Measurements from ENCODE around the gene HSD17B1.
"Not testable (repeated sequence)": the region's sequence is repeated elsewhere in the genome, so short reads cannot be mapped to it uniquely, and the experiment has no call there.

Gene HSD17B1

DNA sequence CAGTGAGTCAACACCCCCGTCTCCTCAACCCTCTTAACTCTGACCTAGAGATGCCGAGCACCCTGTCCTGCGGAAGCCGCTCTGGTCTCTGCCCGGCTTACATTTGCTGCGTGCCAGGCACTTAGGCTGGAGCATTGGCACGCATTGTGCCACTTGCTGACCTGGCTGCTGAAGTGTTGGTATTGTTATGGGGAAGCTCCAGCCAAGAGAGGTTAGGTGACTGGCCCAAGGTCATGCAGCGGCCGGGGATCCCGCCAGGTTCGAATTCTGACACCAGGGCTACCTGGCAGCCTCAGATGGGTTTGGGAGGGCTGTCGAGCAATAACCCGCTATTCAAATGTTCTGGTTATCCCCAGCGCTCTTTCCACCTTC is 5.0 kb upstream of the HSD17B1 start:
- DNase-seq (ENCODE audit: low spot score): no peak

- no peak for DNase-seq (ENCODE audit: low spot score)
Measured at GRCh38 chr17:42548070-42548837, 4.5 kb upstream of the HSD17B1 start.

DNA sequence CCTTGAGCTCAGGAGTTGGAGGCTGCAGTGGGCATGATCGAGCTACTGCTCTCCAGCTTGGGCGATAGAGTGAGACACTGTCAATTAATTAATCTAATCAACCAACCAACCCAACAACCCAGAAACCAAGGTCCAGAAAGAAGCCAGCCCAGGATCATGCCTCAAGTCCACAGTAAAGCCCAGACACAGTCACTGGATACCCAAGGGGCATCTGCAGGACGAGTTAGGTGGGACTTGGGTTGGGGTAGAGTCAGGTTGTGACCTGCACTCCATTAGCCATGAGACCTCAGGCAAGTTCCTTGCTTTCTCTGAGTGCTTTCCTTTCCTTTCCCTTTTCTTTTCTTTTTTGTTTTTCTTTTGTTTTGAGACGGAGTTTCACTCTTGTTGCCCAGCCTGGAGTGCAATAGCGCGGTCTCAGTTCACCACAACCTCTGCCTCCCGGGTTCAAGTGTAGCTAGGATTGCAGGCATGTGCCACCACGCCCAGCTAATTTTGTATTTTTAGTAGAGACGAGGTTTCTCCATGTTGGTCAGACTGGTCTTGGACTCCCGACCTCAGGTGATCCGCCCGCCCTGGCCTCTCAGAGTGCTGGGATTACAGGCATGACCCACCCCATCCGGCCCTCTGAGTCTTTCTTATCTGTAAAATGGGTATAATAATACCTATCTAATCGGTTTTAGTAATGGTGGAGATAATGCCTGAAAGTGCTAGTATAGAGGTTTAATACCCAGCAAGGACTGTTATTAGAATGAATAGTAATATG is 3.5 kb upstream of the HSD17B1 start:
- DNase-seq (ENCODE audit: low spot score): no peak

GRCh38 chr17:42553161-42553818 is 567 bp downstream of the HSD17B1 start:
- DNase-seq (ENCODE audit: low spot score): no peak

GRCh38 chr17:42553866-42554249 is 1.1 kb downstream of the HSD17B1 start:
- no peak for DNase-seq (ENCODE audit: low spot score)

- DNase-seq (ENCODE audit: low spot score): peak; percentile 92
Measured at GRCh38 chr17:42554250-42555121, 1.8 kb downstream of the HSD17B1 start.

GRCh38 chr17:42555122-42555622 is 2.4 kb downstream of the HSD17B1 start:
- DNase-seq (ENCODE audit: low spot score): no peak

DNA sequence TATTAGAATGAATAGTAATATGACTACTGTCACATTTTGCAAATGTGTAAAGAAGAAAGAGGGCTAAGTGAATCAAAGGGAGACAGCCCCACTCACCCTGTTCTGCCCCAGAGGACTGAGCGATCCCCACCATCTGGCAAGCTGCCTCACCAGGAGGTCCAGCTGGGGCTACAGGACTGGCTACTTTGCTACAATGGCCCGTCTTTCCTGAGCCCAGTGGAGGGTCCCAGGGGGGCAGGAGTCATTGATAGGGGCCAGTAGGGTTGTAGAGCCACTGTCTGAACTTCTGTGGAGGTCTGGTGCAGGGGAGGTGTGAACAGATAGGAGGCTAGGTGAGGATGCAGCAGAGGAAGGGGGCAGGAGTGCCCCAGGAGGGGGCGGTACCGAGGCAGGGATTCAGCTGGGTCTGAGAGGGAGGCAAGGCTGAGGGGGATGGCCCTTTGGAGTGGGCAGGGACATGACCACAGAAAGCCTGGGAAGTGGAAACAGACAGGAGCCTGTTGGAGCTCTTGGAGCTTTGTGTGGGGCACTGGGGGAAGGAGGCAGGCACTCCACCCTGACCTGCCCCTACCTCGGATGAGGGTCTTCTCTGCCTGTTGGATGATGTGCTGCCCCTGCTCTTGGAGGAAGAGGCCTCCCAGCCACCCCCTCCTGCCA is 3.4 kb downstream of the HSD17B1 start:
- DNase-seq (ENCODE audit: low spot score): not testable (repeated sequence)

- no peak for DNase-seq (ENCODE audit: low spot score)
Measured at GRCh38 chr17:42559075-42559474, 6.4 kb downstream of the HSD17B1 start.

DNA sequence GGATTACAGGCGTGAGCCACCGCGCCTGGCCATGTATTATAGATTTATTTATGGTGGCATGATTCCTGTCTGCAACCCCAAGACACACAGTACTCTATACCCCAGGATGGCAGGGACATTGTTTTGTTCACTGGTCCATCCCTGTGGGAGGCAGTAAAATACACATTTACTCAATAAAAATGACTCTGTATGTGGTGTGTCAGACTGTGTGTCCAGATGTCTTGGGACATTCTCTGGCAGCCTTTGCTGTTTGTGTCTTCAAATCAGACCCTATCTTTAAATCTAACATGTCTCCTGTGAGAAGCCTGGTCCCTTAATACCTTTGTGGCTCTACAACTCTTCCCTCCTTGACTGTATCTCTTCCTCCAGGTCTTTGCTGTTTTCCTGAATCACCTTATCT is 7.5 kb downstream of the HSD17B1 start:
- DNase-seq (ENCODE audit: low spot score): no peak

- peak; percentile 97 for DNase-seq (ENCODE audit: low spot score)
Measured at GRCh38 chr17:42561897-42562387, 9.2 kb downstream of the HSD17B1 start, which contains the start of gene COASY. Gene COASY, plus strand, starts transcription at chr17:42562148. Its CDS starts 475 bp downstream, at chr17:42562623.

DNA sequence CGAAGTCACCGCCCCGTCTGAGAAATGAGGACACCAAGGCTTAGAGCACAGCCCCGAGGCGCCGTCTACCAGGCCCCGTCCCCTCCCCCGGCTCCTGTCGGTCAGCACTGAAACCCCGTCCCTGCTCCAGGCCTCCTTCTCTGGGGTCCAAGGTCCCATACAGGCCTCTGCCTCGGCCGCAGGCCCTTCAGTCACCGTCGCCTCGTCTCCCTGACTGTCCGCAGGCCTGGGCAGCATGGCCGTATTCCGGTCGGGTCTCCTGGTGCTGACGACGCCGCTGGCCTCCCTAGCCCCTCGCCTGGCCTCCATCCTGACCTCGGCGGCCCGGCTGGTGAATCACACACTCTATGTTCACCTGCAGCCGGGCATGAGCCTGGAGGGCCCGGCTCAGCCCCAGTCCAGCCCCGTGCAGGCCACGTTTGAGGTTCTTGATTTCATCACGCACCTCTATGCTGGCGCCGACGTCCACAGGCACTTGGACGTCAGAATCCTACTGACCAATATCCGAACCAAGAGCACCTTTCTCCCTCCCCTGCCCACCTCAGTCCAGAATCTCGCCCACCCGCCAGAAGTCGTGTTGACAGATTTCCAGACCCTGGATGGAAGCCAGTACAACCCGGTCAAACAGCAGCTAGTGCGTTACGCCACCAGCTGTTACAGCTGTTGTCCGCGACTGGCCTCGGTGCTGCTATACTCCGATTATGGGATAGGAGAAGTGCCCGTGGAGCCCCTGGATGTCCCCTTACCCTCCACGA is 9.8 kb downstream of the HSD17B1 start:
- no peak for DNase-seq (ENCODE audit: low spot score)

DNA sequence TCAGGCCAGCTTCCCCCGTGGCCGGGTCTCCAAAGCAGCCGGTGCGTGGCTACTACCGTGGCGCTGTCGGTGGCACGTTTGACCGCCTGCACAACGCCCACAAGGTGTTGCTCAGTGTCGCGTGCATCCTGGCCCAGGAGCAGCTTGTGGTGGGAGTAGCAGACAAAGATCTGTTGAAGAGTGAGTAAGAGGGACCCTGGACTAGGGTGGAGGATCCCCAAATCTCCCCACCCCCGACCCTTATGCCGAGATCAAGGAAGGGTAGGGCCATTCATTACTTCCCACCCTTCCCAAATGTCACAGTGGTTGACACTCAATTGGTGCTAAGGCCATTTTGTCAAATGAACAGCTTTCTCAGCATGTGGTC is 10.4 kb downstream of the HSD17B1 start:
- DNase-seq (ENCODE audit: low spot score): no peak

GRCh38 chr17:42563543-42563942 is 10.8 kb downstream of the HSD17B1 start:
- no peak for DNase-seq (ENCODE audit: low spot score)

GRCh38 chr17:42563950-42564349 is 11.2 kb downstream of the HSD17B1 start:
- no peak for DNase-seq (ENCODE audit: low spot score)

DNA sequence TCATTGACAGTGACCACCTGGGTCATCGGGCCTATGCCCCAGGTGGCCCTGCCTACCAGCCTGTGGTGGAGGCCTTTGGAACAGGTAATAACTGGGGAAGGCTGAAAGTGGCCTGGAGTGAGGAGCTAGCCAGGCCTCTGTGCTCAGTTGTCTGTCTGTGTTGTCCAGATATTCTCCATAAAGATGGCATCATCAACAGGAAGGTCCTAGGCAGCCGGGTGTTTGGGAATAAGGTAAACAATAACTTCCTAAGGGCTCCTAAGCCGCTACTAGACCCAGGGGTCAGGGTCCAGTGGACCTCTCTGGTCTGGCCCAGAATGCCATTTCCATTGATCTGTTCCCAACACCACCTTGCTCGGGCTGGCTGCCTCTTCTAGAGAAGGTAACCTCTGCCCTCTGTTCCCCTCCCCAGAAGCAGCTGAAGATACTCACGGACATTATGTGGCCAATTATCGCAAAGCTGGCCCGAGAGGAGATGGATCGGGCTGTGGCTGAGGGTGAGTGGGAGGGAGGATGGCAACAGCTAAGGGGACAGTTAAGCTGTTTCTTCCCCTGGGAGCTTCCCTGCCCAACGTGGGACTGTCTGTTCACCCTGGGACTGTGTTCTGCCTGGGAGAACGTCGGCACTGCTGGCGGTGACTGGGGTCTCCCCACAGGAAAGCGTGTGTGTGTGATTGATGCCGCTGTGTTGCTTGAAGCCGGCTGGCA is 12.2 kb downstream of the HSD17B1 start:
- DNase-seq (ENCODE audit: low spot score): no peak

DNA sequence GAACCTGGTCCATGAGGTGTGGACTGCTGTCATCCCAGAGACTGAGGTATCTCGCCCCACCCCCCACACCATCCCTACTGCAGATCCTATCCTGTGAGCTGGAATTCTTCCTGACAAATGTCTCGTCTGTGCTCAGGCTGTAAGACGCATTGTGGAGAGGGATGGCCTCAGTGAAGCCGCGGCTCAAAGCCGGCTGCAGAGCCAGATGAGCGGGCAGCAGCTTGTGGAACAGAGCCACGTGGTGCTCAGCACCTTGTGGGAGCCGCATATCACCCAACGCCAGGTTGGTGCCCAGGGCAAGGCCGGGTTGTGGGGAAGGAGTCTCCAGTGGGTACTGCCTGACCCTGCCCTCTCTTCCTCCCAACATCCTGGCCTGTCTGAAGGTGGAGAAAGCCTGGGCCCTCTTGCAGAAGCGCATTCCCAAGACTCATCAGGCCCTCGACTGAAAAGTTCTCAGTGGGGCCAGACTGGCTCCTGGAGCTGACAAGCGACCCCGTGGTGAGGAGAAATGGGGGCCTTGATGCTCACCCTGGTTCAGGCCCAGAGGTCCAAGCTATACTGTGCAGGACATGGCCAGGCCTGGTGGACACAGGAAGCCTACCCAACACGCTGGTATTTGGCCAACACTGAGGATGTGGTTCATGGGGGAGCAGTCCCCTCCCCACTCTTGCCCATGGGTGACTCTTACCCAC is 12.9 kb downstream of the HSD17B1 start:
- DNase-seq (ENCODE audit: low spot score): no peak

DNA sequence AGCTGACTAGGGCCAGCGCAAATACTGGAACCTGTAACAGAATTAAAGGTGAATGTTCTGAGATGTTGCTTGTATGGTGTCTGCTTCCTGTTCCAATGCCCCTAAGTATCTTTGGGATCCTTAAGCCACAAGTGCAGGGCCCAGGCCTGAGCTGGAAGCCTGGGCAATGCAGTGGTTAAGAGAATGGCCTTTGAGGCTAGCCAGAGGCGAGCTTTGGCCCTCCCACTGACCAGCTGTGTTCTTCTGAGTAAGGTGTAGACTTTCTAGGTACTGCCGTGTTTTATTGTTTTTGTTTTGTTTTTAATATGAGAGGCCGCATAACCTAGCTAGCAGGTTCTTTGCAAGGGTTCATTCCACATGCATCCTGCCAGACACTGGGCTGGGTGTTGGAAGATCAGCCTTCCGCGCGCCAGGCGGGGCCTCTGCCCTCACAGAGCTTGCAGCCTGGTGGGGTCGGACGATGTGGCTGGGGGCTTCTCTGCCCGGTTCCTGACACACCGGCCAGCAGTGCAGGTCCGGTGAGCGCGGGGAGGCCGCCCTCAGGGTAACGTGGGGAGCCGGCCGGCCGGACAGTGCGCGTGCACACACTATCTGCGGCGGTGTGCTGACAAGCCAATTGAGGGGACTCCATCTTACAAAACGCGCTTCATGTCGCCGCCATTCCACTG is 13.6 kb downstream of the HSD17B1 start:
- DNase-seq (ENCODE audit: low spot score): no peak
